GM12865 (cell line): ENCODE measurements around the gene OLIG1.

Experiments used
- DNase-seq: peaks from one replicate; pipeline ENCODE4 v3.0.0; 2010; ENCODE audit warnings: low read depth
- H3K4me3 ChIP-seq: 2 replicates; pipeline ENCODE4 v1.5.1; 2011; ENCODE audit warnings: mild to moderate bottlenecking, low read depth, low read length, control low read depth
- TF ChIP-seq, protein P1 (sequence below): IDR thresholded peaks from 2 replicates; pipeline ENCODE4 v1.5.1; 2011; ENCODE audit warnings: low read length, control low read depth, low read depth, inconsistent platforms; ENCODE audit not compliant: insufficient read depth; ENCODE audit errors: missing control alignments

Gene OLIG1

DNA sequence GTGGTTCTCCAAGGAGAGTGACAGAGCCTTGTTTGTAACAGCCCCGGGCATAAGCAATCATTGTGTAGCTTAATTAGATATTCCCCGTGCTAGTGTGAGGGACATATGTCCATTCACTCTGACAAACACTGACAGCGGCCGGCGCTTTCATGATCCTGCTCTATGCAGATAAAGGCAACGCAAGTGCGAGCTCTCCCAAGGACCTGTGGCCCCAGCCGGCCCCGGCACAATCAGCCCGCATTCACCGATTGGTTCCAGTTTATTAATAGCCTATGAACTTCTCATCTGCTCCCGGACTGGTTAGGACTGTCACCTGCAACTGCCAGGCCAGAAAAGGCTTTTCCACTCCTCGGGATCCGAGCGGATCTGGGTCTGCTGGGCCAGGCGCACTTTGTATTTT is 18.0 kb upstream of the OLIG1 start:
- no peak overlapping the region for H3K4me3 ChIP-seq
- TF ChIP-seq, protein P1, sequence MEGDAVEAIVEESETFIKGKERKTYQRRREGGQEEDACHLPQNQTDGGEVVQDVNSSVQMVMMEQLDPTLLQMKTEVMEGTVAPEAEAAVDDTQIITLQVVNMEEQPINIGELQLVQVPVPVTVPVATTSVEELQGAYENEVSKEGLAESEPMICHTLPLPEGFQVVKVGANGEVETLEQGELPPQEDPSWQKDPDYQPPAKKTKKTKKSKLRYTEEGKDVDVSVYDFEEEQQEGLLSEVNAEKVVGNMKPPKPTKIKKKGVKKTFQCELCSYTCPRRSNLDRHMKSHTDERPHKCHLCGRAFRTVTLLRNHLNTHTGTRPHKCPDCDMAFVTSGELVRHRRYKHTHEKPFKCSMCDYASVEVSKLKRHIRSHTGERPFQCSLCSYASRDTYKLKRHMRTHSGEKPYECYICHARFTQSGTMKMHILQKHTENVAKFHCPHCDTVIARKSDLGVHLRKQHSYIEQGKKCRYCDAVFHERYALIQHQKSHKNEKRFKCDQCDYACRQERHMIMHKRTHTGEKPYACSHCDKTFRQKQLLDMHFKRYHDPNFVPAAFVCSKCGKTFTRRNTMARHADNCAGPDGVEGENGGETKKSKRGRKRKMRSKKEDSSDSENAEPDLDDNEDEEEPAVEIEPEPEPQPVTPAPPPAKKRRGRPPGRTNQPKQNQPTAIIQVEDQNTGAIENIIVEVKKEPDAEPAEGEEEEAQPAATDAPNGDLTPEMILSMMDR = no peak
- DNase-seq = no peak

DNA sequence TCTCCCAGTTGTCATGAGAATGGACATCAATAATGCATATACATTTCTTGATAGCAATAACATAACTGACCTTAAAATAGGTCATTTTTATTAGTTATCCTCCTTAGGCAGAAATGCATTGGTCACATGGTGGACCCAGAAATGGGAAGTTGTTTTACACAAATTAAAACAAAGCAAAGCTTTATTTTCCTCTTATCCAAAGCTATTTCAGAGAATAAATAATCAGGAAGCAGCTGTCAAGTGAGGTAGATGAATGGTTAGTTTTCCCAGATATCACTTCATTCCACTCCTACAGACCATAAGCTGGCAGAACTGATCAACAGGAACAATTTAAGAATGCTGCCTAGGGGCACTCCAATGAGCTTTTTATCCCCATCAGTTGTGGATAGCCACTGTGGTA is 16.0 kb upstream of the OLIG1 start:
- no peak overlapping the region for H3K4me3 ChIP-seq
- TF ChIP-seq, protein P1 = no peak
- no peak for DNase-seq

DNA sequence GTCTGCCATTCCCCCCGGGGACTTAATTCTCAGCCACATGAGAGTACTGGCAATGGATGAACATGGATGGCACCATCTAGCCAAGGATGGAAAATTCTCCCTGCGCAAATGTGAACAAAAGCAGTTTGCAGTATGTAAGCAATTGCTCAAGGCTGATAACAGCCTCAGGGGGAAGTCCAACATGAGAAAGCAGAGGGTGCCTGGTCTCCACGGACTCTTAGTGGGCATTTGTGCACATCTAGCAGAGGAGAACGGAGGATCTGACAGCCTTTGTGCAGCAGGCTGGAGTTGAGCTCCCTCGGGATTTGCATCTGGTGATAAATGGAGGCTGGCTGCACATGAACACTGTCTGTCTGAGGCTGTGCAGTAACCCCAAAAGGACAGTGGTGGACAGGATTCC is 13.9 kb upstream of the OLIG1 start:
- DNase-seq = no peak
- H3K4me3 ChIP-seq = no peak overlapping the region
- TF ChIP-seq, protein P1 = no peak

DNA sequence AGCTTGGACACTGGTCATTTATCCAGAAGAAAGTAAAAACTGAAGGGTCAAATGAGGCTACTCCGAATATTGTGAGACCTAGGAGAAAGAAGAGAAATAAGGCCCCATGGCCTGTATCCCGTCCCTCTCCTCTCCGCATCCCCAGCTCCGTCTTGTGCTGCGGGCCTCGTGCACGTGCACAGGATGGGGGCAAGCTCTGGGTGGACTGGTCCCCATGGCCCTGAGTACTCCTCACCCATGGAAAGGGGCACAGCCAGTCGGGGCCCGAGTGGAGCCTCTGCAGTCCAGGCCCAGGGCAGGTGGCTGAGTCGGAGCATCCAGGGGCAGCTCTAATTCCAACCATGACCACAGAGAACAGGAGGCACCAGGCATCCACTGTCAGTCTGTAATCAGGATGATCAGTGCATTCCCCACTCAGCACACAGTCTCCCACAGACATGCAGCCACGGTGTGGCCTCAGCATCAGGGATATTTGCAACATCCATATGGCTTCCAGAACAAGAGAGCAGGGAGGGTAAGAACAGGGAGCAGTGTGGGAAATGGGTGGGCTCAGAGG is 12.5 kb upstream of the OLIG1 start:
- TF ChIP-seq, protein P1 = no peak
- no peak for DNase-seq
- no peak overlapping the region for H3K4me3 ChIP-seq

DNA sequence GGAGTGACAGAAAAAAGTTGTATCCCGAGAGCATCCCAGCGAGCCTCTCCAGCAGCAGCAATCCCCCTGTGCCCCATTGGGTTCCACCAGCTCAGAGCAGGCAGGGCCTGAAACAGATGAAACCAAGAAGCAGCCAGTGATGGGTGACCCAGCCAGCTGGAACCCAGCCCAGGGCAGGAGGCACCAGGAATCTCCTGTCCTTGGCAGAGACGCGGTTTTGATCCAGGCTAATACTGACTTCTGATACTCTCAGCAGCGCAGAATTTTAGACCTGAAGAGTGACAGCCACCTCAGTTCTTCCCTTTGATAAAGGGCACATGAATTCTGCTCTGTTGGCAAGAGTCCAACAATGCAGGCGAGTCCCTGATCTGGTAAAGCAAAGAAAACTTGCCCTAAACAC is 11.4 kb upstream of the OLIG1 start:
- TF ChIP-seq, protein P1 = no peak
- H3K4me3 ChIP-seq = no peak overlapping the region
- DNase-seq = no peak

DNA sequence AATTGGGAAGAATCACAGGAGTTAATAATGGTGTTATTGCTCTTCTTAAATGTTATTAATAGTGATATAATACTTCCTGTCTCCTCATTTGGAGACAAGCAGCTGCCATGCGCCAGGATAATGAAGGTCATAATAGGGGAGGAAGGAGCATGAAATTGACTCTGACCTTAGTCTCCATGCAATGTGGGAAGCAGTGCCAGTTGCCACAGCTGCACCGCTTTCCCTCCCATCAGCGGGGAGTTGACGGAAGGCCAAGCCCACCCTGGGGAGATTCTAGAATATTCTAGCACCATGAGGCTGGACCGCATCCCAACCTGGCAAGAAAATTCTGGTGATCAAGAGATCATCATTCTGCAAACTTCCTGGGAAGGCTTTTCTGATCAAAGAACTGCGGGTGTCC is 11.0 kb upstream of the OLIG1 start:
- no peak for DNase-seq
- TF ChIP-seq, protein P1 = no peak

DNA sequence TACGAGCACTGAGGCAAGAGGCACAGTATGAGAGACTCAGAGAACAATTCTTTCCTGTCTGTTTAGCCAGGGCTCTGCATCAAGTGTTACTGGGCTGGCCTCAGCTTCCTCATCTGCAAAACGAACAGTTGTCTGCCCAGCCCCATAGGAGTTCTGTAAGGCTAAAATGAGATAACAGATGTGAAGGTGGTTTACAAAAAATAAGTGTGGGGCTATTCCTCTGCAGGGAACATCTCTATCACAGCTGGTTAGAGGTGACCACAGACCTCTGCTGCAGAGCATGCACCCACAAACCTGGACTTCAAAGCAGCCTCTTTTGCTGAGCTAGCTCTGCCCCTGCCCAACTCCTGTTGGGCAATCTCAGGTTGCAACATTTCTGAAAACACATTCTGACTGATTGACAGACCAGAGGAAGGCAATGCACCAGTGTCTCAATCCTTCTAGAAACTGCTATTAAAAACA is 10.5 kb upstream of the OLIG1 start:
- peak; percentile 12 for DNase-seq
- no peak overlapping the region for H3K4me3 ChIP-seq
- TF ChIP-seq, protein P1 = no peak

More for the DNA sequence above, 11.0 kb upstream of the OLIG1 start:
- no peak overlapping the region for H3K4me3 ChIP-seq
